Skeletal muscle tissue (tissue), 4 donors: Measurements from ENCODE around the gene FOXP3. TPM values are rescaled to one million over a fixed set of nuclear protein-coding genes. Genes with fewer than 3 reads are reported as not detected.

Experiments used
- H3K27ac ChIP-seq: one replicate; pipeline ENCODE4 v1.7.0; 2013; ENCODE audit warnings: mild to moderate bottlenecking, low read depth, low read length, inconsistent platforms
- H3K27me3 ChIP-seq, 3 donors: one replicate each; pipeline ENCODE4 v1.7.0; 2013; ENCODE audit warnings: low read length in 3 of 3; ENCODE audit not compliant: control insufficient read depth in 3 of 3, insufficient read depth in 3 of 3
- H3K36me3 ChIP-seq, 3 donors: one replicate each; pipeline ENCODE4 v1.7.0; 2013; ENCODE audit warnings: low read length in 3 of 3; ENCODE audit not compliant: control insufficient read depth in 3 of 3, insufficient read depth in 3 of 3
- H3K4me1 ChIP-seq, 3 donors: one replicate each; pipeline ENCODE4 v1.7.0; 2013; ENCODE audit warnings: low read length in 3 of 3, mild to moderate bottlenecking in 3 of 3; ENCODE audit not compliant: control insufficient read depth in 3 of 3, insufficient read depth in 3 of 3
- H3K4me3 ChIP-seq, 3 donors: one replicate each; pipeline ENCODE4 v1.7.0; 2013; ENCODE audit warnings: low read length in 3 of 3
- H3K9ac ChIP-seq, 3 donors: one replicate each; pipeline ENCODE4 v1.7.0; 2013; ENCODE audit warnings: low read length in 3 of 3, mild to moderate bottlenecking in 3 of 3, moderate library complexity in 2 of 3, low read depth in 1 of 3
- H3K9me3 ChIP-seq, 3 donors: one replicate each; pipeline ENCODE4 v1.7.0; 2013; ENCODE audit warnings: low read length in 3 of 3; ENCODE audit not compliant: control insufficient read depth in 3 of 3
- total RNA-seq: library from RNA; depleted of rRNA; stranded (reverse); fragments of >200 nt; gene quantifications from one replicate; pipeline ENCODE4 v1.2.3, GENCODE V29; 2014
- donor health status: Osteomylitis.

FOXP3 gene
- total RNA-seq, 1 donor from 2014 or later: not detected

GRCh38 chrX:49242545-49243066 lies 21.9 kb downstream of the FOXP3 start:
- Histone ChIP-seq H3K36me3 (peaks cover 13 to 36% (median 18%) of the 10 kb centered on the region in 3 donors), H3K4me1 (no peaks in the 10 kb centered on the region), H3K9me3 (no peaks in the 10 kb centered on the region), H3K27ac (no peak overlapping the region), H3K4me3 (no peak overlapping the region), H3K27me3 (no peaks in the 10 kb centered on the region), H3K9ac (no peak overlapping the region)

GRCh38 chrX:49238735-49239134 lies 25.8 kb downstream of the FOXP3 start:
- H3K27ac ChIP-seq: no peak overlapping the region
- no peaks in the 10 kb centered on the region for H3K27me3 ChIP-seq
- H3K9ac ChIP-seq: no peak overlapping the region
- H3K4me1 ChIP-seq: peaks cover 2 to 6% (median 3%) of the 10 kb centered on the region in 3 donors
- H3K9me3 ChIP-seq: no peaks in the 10 kb centered on the region
- H3K36me3 ChIP-seq: peaks cover 7 to 14% (median 7%) of the 10 kb centered on the region in 3 donors
- H3K4me3 ChIP-seq: no peak overlapping the region

GRCh38 chrX:49237060-49237459 lies 27.4 kb downstream of the FOXP3 start:
- H3K4me3 ChIP-seq: no peak overlapping the region
- no peaks in the 10 kb centered on the region for H3K9me3 ChIP-seq
- peaks cover 2 to 6% (median 3%) of the 10 kb centered on the region in 3 donors for H3K4me1 ChIP-seq
- H3K27me3 ChIP-seq: no peaks in the 10 kb centered on the region
- peak overlapping the region in 1 of 3 donors; percentile 10 for H3K9ac ChIP-seq
- peaks cover 0 to 2% (median 0%) of the 10 kb centered on the region in 3 donors for H3K36me3 ChIP-seq
- H3K27ac ChIP-seq: no peak overlapping the region

- H3K4me1 ChIP-seq: peaks cover 2 to 6% (median 3%) of the 10 kb centered on the region in 3 donors
- no peaks in the 10 kb centered on the region for H3K27me3 ChIP-seq
- H3K27ac ChIP-seq: no peak overlapping the region
- no peaks in the 10 kb centered on the region for H3K9me3 ChIP-seq
- H3K36me3 ChIP-seq: no peaks in the 10 kb centered on the region
- no peak overlapping the region for H3K4me3 ChIP-seq
- peak overlapping the region in 1 of 3 donors; percentile 25 for H3K9ac ChIP-seq
Measured at GRCh38 chrX:49233887-49234555, 30.5 kb downstream of the FOXP3 start.

- no peaks in the 10 kb centered on the region for H3K27me3 ChIP-seq
- peak within 1 kb of the TSS in 1 of 3 donors; percentile 25 for H3K9ac ChIP-seq
- H3K36me3 ChIP-seq: no peaks in the 10 kb centered on the region
- H3K9me3 ChIP-seq: no peaks in the 10 kb centered on the region
- no peak within 1 kb of the TSS for H3K4me3 ChIP-seq
- no peak within 1 kb of the TSS for H3K27ac ChIP-seq
- H3K4me1 ChIP-seq: peaks cover 2 to 6% (median 3%) of the 10 kb centered on the region in 3 donors
Measured at GRCh38 chrX:49233176-49233575, 31.3 kb downstream of the FOXP3 start, which contains the start of gene CACNA1F. Gene CACNA1F, minus strand, starts transcription at chrX:49233340. Its CDS starts 31 bp downstream, at chrX:49233309.

GRCh38 chrX:49232525-49232924 lies 32.0 kb downstream of the FOXP3 start:
- H3K36me3 ChIP-seq: no peaks in the 10 kb centered on the region
- H3K9me3 ChIP-seq: no peaks in the 10 kb centered on the region
- no peak overlapping the region for H3K27ac ChIP-seq
- no peak overlapping the region for H3K9ac ChIP-seq
- peaks cover 2 to 6% (median 3%) of the 10 kb centered on the region in 3 donors for H3K4me1 ChIP-seq
- peaks cover 0 to 3% (median 0%) of the 10 kb centered on the region in 3 donors for H3K27me3 ChIP-seq
- H3K4me3 ChIP-seq: no peak overlapping the region

GRCh38 chrX:49231333-49232000 lies 33.0 kb downstream of the FOXP3 start:
- H3K27me3 ChIP-seq: peaks cover 0 to 3% (median 0%) of the 10 kb centered on the region in 3 donors
- H3K36me3 ChIP-seq: no peaks in the 10 kb centered on the region
- H3K4me1 ChIP-seq: peaks cover 0 to 3% (median 0%) of the 10 kb centered on the region in 3 donors
- no peak overlapping the region for H3K27ac ChIP-seq
- no peak overlapping the region for H3K4me3 ChIP-seq
- no peak overlapping the region for H3K9ac ChIP-seq
- H3K9me3 ChIP-seq: no peaks in the 10 kb centered on the region

GRCh38 chrX:49230500-49231232 lies 33.8 kb downstream of the FOXP3 start:
- Histone ChIP-seq H3K27me3 (peaks cover 0 to 3% (median 2%) of the 10 kb centered on the region in 3 donors), H3K4me1 (no peaks in the 10 kb centered on the region), H3K27ac (no peak overlapping the region), H3K36me3 (no peaks in the 10 kb centered on the region), H3K4me3 (peak overlapping the region in 2 of 3 donors; percentile 45 to 54), H3K9me3 (no peaks in the 10 kb centered on the region), H3K9ac (peak overlapping the region in 2 of 3 donors; percentile 33)

- no peak overlapping the region for H3K4me3 ChIP-seq
- no peaks in the 10 kb centered on the region for H3K4me1 ChIP-seq
- H3K9ac ChIP-seq: no peak overlapping the region
- H3K27ac ChIP-seq: no peak overlapping the region
- no peaks in the 10 kb centered on the region for H3K36me3 ChIP-seq
- H3K9me3 ChIP-seq: no peaks in the 10 kb centered on the region
- H3K27me3 ChIP-seq: peaks cover 0 to 3% (median 3%) of the 10 kb centered on the region in 3 donors
Measured at GRCh38 chrX:49228185-49228584, 36.3 kb downstream of the FOXP3 start.
